K562 (cell line): ENCODE data around the gene UBXN10.

Experiments used
- CHCHD3 ChIP-seq: fragments of 250-450 bp; sonication (Bioruptor Pico); IDR thresholded peaks from 2 replicates; pipeline ENCODE4 v2.1.2; 2022; ENCODE audit warnings: mild to moderate bottlenecking
- EZH2 ChIP-seq: IDR thresholded peaks from 2 replicates; pipeline ENCODE4 v1.6.1; 2012; ENCODE audit warnings: low read depth, mild to moderate bottlenecking, inconsistent platforms, low read length, borderline replicate concordance
- ZNF124 ChIP-seq: sonication (generic); formaldehyde crosslinking; IDR thresholded peaks from 2 replicates; pipeline ENCODE4 v1.8.1; 2022; ENCODE audit warnings: missing genetic modification reagents
- ZNF197 ChIP-seq: fragments of 200-800 bp; sonication (Bioruptor generic); IDR thresholded peaks from 2 replicates; pipeline ENCODE4 v1.6.1; 2016; ENCODE audit warnings: low read depth, missing genetic modification characterization, missing compliant biosample characterization
- TF ChIP-seq, protein P1 (sequence below): sonication (generic); formaldehyde crosslinking; IDR thresholded peaks from 2 replicates; pipeline ENCODE4 v1.8.0; 2022; ENCODE audit warnings: mild to moderate bottlenecking, missing genetic modification reagents, borderline replicate concordance
- TF ChIP-seq, protein P2 (sequence below), 2 experiments: fragments of 450-650 bp; conservative IDR thresholded peaks; 2 replicates each; pipeline ENCODE4 v1.6.1; 2017; ENCODE audit warnings: mild to moderate bottlenecking in 2 of 2, moderate library complexity in 2 of 2

DNA sequence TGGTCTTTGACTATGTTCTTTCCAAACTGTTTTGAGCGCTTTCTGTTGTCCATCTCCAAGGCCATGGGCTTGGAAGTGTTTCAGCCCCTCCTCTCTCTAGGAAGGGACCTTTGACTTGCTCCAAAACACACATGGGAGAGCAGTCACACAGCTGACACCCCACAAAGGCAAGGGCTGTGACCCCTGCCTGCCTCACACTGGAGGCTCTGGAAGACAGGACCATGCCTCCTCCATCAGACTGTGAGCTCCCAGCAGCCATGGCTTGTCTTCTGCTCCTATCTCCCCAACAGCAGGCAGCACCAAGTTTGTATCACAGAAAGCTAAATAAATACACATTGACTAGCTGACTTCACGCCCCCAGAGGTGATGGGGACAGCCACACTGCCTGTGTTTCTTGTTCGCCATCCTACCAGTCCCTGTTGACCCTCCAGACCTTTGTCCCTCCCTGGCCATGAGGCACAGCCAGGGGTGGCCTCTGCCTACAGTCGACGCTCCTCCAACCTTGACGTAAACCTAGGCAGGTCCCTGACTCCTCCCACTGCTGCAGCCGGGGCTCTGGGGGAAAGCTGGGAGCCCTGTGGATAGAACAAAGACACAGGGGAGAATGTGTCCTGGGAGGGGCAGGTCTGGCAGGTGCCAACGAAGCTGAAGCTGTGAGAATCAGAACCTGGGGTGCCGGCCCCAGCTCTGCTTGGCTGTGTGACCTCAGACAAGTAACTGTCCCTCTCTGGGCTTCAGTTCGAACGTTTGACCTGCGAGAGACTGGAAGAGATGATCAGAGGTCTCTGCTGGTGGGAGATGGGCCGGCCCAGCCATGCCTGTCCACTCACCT lies 41.9 kb upstream of the UBXN10 start:
- TF ChIP-seq ZNF197 (no peak), ZNF124 (CRISPR knock-in tag) (no peak), CHCHD3 (CRISPR knock-in tag) (no peak), EZH2 (no peak)
- TF ChIP-seq, protein P1, sequence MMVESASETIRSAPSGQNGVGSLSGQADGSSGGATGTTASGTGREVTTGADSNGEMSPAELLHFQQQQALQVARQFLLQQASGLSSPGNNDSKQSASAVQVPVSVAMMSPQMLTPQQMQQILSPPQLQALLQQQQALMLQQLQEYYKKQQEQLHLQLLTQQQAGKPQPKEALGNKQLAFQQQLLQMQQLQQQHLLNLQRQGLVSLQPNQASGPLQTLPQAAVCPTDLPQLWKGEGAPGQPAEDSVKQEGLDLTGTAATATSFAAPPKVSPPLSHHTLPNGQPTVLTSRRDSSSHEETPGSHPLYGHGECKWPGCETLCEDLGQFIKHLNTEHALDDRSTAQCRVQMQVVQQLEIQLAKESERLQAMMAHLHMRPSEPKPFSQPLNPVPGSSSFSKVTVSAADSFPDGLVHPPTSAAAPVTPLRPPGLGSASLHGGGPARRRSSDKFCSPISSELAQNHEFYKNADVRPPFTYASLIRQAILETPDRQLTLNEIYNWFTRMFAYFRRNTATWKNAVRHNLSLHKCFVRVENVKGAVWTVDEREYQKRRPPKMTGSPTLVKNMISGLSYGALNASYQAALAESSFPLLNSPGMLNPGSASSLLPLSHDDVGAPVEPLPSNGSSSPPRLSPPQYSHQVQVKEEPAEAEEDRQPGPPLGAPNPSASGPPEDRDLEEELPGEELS (CRISPR knock-in tag), result no peak
- TF ChIP-seq, protein P2, sequence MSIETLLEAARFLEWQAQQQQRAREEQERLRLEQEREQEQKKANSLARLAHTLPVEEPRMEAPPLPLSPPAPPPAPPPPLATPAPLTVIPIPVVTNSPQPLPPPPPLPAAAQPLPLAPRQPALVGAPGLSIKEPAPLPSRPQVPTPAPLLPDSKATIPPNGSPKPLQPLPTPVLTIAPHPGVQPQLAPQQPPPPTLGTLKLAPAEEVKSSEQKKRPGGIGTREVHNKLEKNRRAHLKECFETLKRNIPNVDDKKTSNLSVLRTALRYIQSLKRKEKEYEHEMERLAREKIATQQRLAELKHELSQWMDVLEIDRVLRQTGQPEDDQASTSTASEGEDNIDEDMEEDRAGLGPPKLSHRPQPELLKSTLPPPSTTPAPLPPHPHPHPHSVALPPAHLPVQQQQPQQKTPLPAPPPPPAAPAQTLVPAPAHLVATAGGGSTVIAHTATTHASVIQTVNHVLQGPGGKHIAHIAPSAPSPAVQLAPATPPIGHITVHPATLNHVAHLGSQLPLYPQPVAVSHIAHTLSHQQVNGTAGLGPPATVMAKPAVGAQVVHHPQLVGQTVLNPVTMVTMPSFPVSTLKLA (conservative IDR thresholded peaks at IDR 0.05), result no peak
